Vagina (tissue), 2 donors: ENCODE measurements around the gene FDXACB1.

ENCODE experiments used
- POLR2A ChIP-seq, 2 donors: fragments of 450-650 bp; IDR thresholded peaks; one replicate each; pipeline ENCODE4 v1.6.1; 2017; ENCODE audit warnings: antibody characterized with exemption in 2 of 2, mild to moderate bottlenecking in 2 of 2, moderate library complexity in 2 of 2
- TF ChIP-seq, protein P1 (sequence below), 3 experiments: fragments of 450-650 bp in 2 of 3; fragments of 200-600 bp in 1 of 3; sonication (generic) in 1 of 3; IDR thresholded peaks; one replicate each; pipeline ENCODE4 v1.5.1; 2017 to 2019; ENCODE audit warnings: antibody characterized with exemption in 3 of 3, mild to moderate bottlenecking in 2 of 3, moderate library complexity in 2 of 3

DNA sequence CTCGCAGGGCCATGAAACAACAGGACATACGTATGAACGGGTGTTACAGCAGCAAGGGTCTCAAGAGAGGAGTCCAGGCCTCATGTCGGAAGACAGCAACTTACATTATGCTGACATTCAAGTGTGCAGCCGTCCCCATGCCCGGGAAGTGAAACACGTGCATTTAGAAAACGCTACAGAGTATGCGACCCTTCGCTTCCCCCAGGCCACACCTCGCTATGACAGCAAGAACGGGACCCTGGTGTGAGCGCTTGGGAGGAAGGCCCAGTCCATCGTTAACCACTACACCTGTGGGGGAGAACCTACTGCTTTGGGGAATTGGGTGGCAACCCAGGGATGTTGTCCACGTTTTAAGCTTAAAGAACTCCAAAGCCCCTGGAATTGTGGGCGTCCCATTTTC, 47.0 kb upstream of the FDXACB1 start:
- TF ChIP-seq, protein P1, sequence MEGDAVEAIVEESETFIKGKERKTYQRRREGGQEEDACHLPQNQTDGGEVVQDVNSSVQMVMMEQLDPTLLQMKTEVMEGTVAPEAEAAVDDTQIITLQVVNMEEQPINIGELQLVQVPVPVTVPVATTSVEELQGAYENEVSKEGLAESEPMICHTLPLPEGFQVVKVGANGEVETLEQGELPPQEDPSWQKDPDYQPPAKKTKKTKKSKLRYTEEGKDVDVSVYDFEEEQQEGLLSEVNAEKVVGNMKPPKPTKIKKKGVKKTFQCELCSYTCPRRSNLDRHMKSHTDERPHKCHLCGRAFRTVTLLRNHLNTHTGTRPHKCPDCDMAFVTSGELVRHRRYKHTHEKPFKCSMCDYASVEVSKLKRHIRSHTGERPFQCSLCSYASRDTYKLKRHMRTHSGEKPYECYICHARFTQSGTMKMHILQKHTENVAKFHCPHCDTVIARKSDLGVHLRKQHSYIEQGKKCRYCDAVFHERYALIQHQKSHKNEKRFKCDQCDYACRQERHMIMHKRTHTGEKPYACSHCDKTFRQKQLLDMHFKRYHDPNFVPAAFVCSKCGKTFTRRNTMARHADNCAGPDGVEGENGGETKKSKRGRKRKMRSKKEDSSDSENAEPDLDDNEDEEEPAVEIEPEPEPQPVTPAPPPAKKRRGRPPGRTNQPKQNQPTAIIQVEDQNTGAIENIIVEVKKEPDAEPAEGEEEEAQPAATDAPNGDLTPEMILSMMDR (IDR thresholded peaks at IDR 0.05) = no peak
- TF ChIP-seq POLR2A (IDR thresholded peaks at IDR 0.05) = no peak
